NCI-H1092 treated with DMSO at 0.1 percent for 48 hours (cell line): ENCODE results near the gene CLCN4.

Source experiments
- DNase-seq: peaks from one replicate; lab custom pipeline; 2025; lab: John Stamatoyannopoulos, UW

Gene CLCN4

DNA sequence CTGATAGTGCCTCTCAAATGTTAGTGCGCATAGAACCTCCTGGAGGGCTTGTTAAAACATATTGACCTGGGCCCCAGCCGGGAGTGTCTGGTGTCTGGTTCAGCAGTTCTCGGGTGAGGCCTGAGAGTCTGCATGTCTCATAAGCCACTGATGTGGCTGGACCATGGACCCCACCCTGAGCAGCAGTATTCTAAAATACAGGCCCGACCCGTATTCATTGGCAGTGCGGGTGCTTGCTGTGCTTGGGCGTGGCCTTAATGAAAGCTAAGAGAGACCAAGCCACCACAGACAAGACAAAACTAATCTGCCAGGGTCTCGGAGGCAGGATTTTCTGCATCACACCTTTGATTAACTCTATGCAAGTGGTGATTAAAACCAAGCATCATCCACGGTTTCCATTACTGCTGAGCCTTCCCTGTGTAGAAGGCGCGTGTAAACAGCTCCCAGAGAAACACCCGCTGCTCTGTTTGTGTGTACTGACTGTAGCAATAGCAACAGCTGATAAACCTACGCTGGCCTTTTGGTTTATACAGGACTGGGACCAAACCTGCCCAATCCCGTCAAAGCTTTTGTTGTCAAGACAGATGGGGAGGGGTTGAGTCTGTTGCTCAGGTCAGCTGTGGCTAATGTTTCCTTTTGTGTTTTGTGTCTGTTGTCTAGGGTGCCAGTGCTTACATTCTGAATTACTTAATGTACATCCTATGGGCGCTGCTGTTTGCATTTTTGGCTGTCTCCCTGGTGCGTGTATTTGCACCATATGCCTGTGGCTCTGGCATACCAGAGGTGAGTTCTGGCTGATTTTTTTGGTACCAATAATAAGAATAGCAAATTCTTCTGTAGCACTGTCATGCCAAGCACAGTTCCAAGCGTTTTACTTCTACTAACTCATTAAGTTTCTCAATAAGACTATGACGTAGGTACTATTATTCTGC is 40.8 kb downstream of the CLCN4 start:
- DNase-seq: no peak

- no peak for DNase-seq
Observed at GRCh38 chrX:10198254-10198653, 41.5 kb downstream of the CLCN4 start.

DNA sequence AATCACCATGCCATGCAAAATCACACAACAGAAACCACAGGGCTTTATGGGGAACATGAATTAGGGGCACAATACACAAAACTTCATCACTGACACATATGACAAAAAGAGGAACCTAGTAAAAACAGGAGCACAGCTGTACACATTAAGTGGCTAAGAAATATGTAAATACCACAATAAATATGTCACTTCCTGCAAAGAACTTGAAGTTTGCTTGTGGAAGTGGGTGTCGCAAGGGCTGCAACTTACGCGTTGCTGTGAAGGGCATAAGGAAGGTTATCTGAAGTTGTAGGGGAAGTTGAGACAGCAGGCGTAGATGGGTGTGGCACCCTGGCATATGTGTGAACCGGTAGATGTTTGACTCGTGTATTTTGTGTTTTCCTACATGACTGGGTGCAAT is 42.4 kb downstream of the CLCN4 start:
- DNase-seq: no peak

- DNase-seq: no peak
Observed at GRCh38 chrX:10203617-10204016, 46.8 kb downstream of the CLCN4 start.

DNA sequence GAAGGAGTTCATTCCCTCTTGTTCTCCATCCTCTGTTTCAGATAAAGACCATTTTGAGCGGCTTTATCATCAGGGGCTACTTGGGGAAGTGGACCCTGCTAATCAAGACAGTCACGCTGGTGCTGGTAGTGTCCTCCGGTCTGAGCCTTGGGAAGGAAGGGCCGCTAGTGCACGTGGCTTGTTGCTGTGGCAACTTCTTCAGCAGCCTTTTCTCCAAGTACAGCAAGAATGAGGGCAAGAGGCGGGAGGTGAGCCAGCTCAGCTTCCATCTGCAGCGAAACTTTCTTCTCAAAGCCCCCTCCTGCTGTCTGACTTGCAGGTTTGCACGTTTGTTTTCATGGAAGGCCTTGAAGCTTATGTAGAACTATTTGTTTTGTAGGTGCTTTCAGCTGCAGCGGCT is 49.5 kb downstream of the CLCN4 start:
- no peak for DNase-seq

DNA sequence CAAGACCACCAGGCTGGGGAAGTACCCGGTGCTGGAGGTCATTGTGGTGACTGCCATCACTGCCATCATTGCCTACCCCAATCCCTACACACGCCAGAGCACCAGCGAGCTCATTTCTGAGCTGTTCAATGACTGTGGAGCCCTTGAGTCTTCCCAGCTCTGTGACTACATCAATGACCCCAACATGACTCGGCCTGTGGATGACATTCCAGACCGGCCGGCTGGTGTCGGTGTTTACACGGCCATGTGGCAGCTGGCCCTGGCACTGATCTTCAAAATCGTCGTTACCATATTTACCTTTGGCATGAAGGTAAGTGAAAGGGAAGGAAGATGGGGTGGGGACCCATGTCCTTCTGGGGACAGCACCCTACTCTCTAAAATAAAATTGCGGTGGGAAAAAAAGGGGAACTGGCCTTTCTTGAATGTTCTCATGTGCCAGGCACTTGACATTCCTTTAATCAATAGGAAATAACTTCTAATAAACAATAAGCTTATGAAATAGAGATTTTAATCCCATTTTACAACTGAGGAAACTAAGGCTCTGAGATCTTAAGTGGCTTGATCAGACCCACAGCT is 51.6 kb downstream of the CLCN4 start:
- no peak for DNase-seq

DNA sequence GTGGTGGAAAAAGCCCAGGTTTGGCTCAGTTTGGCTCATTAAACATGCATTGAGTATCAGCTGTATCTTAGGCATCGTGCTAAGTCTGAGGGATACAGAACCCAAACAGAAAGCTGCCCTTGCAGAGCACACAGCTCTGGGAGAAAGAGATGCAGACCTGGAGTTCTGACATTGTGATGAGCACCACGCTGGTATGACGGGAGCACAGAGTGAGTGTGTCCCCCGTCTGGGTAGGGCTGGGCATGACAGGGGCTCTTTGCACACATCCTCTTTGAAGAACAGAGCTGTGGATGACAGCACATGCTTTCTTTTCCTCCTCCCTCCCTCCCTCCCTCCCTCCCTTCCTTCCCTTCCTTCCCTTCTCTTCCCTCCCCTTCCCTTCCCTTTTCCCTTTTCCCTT is 52.2 kb downstream of the CLCN4 start:
- DNase-seq: no peak

GRCh38 chrX:10212395-10212794 is 55.6 kb downstream of the CLCN4 start:
- no peak for DNase-seq

DNA sequence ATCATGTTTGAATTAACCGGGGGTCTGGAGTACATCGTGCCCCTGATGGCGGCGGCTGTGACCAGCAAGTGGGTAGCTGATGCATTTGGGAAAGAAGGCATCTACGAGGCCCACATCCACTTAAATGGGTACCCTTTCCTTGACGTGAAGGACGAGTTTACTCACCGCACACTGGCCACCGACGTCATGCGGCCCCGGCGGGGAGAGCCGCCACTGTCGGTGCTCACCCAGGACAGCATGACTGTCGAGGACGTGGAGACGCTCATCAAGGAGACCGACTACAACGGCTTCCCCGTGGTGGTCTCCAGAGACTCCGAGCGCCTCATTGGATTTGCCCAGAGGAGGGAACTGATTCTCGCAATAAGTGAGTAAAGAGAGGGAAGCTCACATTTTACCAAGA is 56.9 kb downstream of the CLCN4 start:
- DNase-seq: no peak

- DNase-seq: no peak
Observed at GRCh38 chrX:10216208-10216607, 59.4 kb downstream of the CLCN4 start.

- no peak for DNase-seq
Observed at GRCh38 chrX:10217198-10217597, 60.4 kb downstream of the CLCN4 start.

- DNase-seq: no peak
Observed at GRCh38 chrX:10221651-10222050, 64.9 kb downstream of the CLCN4 start.

- DNase-seq: peak; percentile 24
Observed at GRCh38 chrX:10223276-10223675, 66.5 kb downstream of the CLCN4 start.

DNA sequence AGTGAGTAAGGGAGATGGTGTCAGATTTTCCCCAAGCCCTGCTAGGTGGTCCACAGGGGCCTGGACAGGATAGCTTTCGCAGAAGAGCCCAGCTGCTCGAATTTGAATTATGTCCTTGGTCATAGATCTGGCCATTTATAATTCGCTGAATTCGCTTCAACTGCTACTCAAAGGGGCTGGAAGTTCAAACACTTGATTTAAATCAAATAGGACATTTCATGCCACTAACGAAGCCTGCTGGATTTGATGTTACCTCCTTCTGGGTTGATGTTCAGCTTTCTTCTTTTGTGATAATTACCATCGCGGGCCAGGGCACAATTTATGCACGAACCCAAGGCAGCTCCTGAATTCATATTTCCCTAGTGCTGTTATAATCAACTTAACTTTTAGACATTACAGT is 67.0 kb downstream of the CLCN4 start:
- DNase-seq: no peak

DNA sequence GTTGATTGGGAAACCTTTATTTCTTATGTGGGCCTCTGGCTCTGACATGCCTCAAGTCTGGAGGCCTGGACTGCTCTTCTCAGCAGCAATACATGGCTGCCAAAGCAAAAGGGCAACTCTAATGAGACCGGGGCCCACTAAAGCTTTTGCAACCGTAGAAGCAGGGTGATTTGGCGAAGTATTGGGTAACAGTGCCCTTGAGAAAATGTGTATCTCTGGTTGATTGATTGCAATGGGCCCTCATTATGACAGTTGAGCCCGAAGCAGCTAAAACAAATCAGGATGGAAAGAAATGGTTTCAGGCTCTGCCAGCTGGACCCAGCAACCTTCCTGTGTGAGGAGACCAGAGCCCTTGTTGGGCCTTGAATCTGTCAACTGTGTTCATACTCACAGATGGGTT is 73.4 kb downstream of the CLCN4 start:
- no peak for DNase-seq

DNA sequence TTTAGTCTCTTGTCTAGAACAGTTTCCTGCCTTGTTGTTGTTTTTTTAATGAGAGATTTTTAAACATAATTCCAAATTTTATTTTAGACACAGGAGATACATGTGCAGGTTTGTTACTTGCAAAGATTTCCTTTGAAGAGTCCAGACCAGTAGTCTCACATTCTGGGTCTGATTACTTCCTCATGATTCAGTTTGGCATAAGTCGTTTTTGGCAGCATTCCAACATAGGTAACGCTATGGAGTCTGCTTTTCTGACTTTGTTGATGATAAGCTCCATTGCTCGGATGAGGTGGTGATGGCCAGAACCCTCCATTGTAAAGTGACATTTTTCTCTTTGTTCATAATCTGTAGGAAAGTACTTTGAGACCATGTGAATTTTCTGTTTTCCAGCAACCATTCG is 74.7 kb downstream of the CLCN4 start:
- no peak for DNase-seq

DNA sequence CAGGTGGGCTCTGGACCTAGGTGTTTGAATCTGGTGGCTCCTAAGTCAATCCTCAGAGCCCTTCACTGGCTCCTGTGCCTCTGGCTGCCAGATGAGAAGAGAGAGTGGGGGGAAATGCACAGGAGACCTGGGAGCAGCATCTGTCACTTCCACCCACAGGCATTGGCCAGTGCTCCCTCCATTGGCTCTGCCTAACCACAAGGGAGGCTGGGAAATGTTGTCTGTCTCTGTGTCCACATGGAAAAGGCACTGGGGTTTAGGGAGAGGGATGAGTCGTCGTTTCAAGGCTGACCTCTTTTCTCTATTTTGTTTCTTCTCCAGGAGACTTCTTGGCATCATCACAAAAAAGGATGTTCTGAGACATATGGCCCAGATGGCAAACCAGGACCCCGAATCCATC is 76.4 kb downstream of the CLCN4 start:
- DNase-seq: no peak

GRCh38 chrX:10233696-10234095 is 76.9 kb downstream of the CLCN4 start:
- DNase-seq: no peak

- DNase-seq: no peak
Observed at GRCh38 chrX:10235851-10236250, 79.1 kb downstream of the CLCN4 start.

DNA sequence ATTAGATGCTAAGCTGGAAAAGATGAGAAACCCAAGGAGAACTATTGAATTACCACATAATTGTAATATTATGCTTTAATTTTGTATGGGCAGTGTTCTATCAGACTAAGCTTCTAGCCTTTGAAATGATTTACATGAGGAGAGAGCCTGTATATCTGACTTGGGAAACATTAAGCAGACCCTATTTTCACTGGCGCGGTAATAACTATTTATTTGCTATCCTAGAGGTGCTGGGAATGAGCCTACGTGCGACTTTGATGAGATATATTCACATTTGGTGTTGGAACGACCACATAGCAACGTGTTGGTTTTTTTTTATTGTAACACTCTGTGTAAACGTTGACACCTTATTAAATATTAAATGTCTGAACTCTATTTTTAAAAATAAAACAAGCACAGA is 80.5 kb downstream of the CLCN4 start:
- no peak for DNase-seq

DNA sequence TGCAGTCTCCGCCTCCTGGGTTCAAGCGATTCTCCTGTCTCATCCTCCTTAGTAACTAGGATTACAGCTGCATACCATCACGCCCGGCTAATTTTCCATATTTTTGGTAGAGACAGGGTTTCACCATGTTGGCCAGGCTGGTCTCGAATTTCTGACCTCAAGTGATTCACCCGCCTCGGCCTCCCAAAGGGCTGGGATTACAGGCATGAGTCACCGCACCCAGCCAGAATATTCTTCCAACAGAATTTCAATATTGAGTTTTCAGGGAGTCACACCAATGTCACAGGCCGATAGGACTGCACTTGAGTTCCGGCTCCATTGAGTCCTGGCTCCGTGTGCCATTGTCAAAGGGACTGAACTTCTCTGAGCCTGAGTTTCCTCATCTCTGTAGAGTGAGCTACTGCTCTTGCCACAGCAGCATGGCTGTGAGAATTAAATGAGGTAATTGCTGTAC is 82.9 kb downstream of the CLCN4 start:
- no peak for DNase-seq

DNA sequence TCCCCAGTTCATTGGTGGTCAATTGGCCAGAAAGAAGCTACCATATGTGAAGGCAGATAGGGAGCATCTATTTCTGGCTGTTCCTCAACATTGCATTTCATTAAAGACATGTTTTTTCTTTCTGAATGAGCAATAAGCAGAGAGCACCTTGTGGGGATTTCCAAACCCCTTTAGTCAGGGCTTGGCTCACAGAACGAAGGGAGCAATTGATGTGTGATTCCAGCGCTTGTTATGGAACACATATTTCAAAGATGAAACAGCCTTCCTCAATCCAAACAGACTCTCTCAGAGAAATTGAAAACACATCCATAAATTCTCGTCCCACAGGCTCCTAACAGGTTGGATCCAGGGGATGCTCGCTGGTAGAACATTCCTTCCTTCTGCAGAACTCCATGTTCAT is 84.1 kb downstream of the CLCN4 start:
- no peak for DNase-seq

DNA sequence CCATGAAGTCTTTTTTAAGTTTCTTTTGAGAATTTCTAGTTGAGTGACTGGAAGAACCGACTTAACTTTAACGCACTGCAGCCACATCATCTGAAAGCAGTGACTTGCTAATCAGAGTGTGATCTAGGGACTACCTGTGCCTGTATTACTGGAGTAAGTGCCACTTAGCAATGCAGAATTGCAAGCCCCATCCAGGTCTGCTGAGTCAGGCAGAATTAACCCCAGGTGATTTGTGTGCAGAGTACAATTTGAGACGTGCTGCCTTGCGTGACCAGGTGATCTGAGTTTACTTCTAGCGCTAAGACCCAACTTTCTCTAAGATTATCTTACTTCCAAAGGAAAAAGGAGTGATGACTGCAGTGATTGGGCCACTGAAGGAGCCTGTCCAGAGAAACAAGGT is 85.3 kb downstream of the CLCN4 start:
- no peak for DNase-seq

DNA sequence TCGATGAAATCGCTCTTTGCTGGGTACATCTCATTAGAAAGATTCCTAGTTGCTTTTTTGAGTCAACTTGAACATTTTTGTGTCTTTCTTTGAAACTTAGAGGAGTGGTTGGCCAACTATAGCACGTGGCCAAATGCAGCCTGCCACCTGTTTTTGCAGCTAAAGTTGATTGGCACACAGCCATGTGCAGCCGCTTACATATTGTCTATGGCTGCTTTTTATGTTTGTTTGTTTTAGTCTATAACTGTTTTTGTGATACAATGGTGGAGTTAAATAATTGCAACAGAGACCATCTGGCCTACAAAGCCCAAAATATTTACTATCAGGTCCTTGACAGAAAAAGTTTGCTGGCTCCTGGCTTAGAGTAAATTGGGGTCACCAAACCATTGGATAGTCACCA is 86.3 kb downstream of the CLCN4 start:
- DNase-seq: no peak
